Measurements from ENCODE around the gene AGPAT3.

- TF ChIP-seq, protein P1, sequence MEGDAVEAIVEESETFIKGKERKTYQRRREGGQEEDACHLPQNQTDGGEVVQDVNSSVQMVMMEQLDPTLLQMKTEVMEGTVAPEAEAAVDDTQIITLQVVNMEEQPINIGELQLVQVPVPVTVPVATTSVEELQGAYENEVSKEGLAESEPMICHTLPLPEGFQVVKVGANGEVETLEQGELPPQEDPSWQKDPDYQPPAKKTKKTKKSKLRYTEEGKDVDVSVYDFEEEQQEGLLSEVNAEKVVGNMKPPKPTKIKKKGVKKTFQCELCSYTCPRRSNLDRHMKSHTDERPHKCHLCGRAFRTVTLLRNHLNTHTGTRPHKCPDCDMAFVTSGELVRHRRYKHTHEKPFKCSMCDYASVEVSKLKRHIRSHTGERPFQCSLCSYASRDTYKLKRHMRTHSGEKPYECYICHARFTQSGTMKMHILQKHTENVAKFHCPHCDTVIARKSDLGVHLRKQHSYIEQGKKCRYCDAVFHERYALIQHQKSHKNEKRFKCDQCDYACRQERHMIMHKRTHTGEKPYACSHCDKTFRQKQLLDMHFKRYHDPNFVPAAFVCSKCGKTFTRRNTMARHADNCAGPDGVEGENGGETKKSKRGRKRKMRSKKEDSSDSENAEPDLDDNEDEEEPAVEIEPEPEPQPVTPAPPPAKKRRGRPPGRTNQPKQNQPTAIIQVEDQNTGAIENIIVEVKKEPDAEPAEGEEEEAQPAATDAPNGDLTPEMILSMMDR (IDR thresholded peaks at IDR 0.05) = no peak
- no peak for TF ChIP-seq POLR2A (IDR thresholded peaks at IDR 0.05)
Measured at GRCh38 chr21:43924421-43925095, 59.5 kb downstream of the AGPAT3 start.
